NCI-H2107 treated with DMSO at 0.1 percent for 48 hours (cell line): Measurements from ENCODE around the gene TTC33.
"Not testable (repeated sequence)": the region's sequence is repeated elsewhere in the genome, so short reads cannot be mapped to it uniquely, and the experiment has no call there.

Source experiments
- DNase-seq: peaks from one replicate; lab custom pipeline; 2025; ENCODE audit not compliant: unreplicated experiment; lab: John Stamatoyannopoulos, UW

The TTC33 gene

DNA sequence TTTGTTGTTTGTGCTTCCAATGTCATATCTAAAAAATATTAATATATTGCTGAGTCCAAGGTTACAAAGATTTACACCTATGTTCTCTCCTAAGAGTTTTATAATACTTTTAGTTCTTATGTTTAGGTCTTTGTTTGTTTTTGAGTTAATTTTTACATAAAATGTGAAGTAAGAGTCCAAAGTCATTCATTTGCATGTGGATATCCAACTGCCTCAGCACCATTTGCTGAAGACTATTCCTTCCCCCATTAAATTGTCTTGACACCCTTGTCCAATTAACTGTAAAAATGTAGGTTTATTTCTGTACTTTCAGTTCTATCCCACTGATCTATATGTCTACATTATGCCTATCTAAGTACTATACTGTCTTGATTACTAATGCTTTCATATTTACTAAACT lies 35.7 kb downstream of the TTC33 start:
- no peak for DNase-seq

DNA sequence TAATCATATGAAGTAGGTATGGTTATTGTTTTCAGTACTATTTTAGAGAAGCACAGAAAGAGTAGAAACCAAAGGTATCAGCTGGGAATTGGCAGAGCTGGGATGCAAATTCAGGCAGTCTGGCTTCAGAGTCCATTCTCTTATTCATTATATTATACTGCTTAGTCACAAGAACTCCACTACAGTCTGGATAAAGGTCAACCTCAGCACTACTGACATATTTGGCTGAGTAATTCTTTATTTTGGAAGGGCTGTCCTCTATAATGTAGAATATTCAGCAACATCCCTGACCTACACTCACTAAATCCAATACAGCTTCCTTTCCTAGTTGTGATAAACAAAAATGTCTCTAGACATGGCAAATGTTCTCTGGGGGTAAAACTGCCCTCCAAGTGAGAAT lies 38.5 kb downstream of the TTC33 start:
- DNase-seq, result no peak

- no peak for DNase-seq
Measured at GRCh38 chr5:40716590-40716989, 39.2 kb downstream of the TTC33 start.

DNA sequence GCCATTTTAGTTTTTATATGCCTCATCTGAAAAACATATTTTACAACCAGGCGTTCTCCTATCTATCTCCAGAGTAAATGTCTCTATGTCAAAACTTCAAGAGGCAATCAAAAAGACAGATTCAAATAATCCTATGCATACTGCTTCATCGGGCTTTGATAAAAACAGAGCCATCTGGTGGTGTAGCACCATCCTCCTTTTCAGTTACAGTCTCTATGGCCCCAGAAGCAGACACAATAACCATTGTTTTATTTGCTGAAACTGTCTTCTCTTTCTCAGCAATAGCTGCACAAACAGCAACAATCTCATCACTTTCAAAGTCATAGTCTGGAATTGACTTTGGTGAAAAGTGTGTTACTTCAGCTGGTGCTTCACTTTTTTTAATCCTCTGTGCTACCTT lies 39.8 kb downstream of the TTC33 start:
- no peak for DNase-seq

DNA sequence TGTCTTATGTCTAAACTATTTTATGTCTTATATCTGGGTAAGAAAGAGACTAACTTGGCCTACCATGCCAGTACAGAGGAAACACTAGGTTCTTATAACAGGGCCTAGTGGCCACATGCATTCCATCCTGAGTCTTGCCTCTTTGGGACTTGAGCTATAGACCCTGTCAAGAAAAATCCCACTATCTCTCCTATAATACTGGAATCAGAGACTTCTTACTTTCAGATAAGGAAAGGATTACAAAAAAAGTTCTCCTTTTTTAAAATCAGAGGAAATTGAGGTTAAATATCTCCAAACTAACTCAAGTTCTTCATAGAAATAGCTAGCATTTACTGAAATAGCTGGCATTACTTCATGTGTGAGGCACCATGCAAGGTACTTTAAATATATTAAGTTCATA lies 41.8 kb downstream of the TTC33 start:
- DNase-seq, result no peak

GRCh38 chr5:40710575-40710974 lies 45.2 kb downstream of the TTC33 start:
- DNase-seq, result not testable (repeated sequence)

DNA sequence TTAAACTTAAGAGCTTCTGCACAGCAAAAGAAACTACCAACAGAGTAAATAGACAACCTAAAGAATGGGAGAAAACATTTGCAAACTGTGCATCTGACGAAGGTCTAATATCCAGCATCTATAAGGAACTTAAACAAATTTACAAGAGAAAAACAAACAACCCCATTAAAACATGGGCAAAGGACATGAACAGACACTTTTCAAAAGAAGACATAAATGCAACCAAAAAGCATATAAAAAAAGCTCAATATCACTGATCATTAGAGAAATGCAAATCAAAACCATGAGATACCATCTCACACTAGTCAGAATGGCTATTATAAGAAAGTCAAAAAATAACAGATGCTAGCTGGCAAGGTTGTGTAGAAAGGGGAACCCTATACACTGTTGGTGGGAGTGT lies 50.3 kb downstream of the TTC33 start:
- not testable (repeated sequence) for DNase-seq

DNA sequence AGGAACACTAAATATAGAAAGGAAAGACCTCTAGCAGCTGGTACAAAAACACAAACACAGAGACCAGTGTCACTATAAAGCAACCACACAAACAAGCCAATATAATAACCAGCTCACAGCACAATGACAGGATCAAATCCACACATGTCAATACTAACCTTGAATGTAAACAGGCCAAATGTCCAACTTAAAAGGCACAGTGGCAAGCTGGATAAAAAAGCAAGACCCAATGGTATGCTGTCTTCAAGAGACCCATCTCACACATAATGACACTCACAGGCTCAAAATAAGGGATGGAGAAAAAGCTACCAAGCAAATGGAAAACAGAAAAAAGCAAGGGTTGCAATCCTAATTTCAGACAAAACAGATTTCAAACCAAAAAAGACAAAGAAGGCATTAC lies 53.7 kb downstream of the TTC33 start:
- DNase-seq, result not testable (repeated sequence)

DNA sequence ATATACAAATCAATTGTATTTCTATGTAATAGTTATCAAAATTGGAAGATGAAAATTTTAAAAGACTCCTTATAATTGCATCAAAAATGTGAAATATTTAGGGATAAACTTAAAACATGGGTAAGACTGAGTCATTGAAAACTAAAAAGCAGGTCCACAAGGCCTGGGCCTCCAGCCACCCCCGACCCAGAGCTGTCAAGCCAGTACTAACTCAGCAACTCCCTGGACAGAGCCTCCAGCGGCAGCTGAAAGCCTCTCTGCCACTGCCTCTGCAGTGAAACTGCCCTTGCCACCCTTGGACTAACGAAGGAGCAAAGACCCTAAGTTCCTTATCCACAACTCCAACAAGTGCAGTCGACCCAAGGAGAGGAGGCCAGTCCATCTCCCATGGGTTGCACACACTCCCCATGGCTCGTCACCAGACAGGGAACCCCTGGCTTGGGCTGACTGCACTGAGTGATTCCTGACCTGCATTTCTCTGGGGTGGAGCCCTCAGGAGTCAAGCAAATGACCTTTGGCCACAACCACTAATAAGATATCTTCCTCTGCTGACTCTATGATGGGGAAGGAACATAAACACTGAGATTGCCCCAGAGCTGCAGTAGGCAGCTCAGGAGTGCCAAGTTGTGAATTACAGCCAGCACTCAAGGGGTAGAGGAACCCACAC lies 55.5 kb downstream of the TTC33 start:
- no peak for DNase-seq

DNA sequence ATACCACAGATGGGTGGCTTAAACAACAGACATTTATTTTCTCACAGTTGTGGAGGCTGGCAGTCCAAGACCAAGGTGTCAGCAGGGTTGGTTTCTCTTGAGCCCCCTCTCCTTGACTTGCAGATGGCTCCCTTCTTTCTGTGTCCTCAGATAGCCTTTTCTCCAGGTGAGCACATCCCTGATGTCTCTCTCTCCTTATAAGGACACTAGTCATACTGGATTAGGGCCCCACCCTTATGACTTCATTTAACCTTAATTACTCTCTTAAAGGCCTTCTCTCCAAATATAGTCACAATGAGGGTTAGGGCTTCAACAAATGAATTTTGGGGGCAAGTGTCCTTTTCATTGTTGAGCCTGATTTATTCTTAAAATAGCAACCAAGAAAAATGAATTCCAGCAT lies 61.3 kb downstream of the TTC33 start:
- DNase-seq, result no peak

DNA sequence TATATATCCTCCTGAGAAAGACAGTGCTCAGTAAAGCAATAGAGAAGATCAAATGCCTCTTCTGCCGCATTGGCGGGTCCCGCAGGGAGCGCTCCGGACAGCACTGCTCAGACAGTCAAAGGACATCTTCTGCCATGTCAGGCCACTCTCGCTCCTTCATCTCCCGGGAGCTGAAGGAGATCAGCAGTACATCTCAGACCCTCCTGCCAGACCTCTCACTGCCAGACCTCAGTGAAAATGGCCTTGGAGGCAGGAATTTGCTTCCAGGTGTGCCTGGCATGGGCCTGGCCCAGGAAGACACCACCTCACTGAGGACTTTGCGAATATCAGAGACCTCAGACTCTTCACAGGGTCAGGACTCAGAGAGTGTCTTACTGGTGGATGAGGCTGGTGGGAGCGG lies 63.9 kb downstream of the TTC33 start:
- DNase-seq, result no peak

DNA sequence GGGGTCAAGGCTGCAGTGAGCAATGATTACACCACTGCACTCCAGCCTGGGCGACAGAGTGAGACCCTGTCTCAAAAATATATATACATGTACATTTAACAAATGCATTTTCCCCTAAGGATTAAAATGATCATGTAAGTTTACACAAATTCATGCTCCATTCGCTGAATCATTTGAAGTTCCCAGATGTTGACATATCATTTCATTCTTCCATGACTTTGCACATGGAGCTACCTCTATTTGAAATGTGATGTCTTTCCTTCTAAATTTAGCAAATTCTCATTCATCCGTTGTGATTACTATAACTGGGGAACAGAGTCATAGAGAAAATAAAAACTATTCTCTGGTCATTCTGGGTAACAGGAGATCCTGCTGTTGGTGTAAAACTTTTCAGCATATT lies 65.5 kb downstream of the TTC33 start:
- no peak for DNase-seq

DNA sequence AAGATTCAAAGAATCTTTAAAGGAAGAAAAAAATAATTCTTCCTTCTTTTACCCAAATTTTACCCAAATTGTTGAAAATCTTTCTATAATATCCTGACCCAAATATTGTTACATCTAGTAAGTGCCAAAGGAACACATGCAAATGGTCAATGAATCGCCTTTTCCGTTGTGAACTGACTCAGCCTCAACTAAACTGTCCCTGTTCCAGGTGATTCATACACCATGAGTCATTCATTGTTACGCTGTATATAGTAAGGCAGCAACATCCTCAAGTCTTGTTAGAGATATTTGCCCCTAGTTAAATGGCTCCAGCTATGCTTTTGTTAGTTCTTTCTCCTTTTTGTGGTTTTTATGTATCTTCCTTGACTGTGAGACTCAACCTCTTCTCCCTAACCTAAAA lies 66.3 kb downstream of the TTC33 start:
- no peak for DNase-seq

DNA sequence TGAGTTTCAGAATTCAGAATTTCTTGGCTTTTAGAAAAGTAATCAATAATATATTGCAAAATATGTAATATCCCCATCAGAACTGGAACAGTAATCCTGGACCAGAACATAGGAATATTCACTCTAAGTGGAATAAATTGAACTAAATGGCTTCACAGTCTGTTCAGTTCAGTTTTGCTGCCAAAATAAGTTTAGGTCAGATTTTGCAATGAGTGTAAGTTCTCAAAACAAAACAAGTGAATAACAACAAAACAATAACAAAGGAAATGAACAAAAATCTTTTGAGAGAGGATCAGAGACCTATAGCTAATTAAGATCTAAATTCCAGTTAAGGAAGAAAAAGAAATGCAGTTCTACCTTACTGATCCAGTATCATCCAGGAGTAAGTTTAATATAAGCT lies 66.8 kb downstream of the TTC33 start:
- DNase-seq, result no peak

- peak; percentile 65 for DNase-seq
Measured at GRCh38 chr5:40688127-40688761, 67.5 kb downstream of the TTC33 start.

DNA sequence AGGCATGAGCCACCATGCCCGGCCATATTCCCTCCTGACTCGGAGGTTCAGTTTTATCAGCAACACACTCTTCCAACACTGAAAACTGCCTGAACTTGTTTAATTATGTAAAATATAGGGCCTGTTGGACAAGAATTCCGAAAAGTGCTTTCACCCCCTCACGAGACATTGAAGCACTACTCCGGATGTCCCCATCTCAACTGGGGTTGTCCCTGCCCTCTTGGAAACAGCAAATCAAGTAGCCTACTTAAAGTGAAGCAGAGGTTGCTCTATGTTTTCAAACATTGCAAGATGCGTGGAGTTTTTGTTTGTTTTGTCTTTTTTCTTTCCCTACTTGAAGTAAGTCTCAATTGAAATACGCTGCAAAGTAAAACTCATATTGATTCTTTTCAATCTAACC lies 68.4 kb downstream of the TTC33 start:
- DNase-seq, result no peak

DNA sequence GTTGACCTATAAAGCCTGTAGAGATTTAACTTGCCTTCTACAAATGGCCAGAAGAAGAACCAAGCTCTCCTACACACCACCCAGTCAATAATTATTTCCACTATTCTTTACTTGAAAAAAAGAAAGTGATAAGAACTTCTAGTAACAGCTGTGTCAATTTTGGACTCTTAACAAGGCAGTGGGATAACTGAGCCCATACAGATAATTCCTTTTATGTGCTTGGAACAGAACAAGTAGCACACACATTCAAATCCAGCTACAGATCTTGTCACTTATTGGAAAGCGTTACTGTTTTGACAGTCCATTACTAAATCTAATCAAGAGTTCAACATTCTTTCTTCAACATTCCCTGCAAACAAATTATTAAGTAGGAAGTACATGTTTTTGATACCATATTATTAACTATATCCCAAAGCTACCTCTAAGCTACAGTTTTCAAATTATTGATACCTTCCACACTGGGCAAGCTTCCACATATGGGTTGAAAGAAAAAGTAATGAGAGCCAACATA lies 69.7 kb downstream of the TTC33 start:
- DNase-seq, result no peak

DNA sequence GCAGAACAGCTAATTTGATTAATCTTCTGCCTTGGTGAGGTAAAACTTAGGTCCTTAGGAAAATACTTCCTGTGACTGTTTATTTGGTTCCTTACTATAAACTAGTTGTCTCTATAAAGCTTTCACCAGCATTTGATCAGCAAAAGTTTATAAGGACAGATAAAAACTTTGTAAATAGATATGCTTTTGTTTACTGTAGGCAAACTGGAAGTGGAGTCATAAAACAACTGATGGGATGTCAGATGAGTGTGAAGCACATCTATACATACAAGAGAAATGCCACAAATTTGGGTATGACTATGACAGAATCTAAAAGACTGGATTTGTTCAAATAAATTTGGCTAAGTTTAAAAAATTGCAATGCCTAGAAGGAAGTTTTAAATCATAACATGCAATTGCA lies 70.6 kb downstream of the TTC33 start:
- DNase-seq, result no peak

DNA sequence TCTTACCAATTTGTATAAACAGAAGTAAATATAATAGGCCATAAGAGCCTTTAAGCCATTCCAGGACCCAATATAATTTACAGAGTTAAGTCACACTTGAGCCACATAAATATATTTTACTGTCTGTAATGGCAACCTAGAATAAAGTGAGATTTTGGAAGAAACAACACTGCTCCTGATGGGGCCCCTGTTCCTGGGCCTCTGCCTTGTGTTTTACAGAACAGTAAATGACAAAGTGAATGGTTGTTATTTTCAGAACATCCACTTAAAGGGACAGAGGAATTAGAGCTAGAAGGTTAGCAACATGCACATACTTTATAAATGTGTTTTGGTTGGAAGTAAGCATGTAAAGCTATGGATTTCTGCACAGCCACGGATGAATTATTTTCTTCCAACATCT lies 72.5 kb downstream of the TTC33 start:
- no peak for DNase-seq

DNA sequence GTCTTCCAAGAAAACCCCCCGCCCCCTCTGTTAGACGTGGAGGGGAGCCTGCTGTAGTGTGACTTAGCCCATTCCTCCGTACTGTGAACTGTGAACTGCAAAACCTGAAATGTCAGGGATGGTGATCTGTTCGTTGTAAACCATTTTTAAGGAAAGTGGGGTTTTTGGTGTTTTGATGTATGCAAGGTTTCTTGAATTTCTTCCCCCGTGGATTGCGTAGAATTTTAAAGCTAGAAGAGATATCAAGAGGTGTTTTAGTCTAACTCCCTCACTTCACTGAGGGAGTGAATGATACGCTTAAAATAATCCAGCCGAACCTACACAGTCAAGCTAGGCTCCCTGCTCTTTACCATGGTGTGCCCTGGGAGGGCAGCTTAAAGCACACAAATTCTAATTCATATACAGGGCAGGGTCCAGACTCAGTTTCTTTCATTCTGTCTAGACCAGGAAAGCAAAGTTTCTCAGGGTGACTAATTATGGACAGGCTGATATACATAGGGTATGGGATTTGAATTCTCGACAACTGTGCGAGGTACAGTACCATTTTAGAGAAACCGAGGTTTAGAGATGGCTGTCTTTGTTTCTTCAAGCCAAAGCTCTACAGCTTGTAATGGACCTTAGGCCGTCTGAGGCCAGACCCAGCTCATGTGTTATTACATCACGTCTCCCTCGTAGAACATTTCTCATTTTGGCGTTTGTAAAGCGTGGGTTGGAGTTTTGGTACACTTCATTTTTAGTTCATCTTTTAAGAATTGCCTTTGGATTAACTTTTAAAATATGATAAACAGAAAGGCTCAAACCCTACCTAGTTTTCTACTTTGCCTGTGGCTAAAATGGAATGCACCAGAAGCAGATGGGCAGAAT lies 73.4 kb downstream of the TTC33 start:
- DNase-seq, result no peak

GRCh38 chr5:40681363-40682153 lies 74.2 kb downstream of the TTC33 start:
- no peak for DNase-seq
